ENCODE measurements around the gene GP2. TPM values are rescaled to one million over a fixed set of nuclear protein-coding genes. Genes with fewer than 3 reads are reported as not detected.

GP2 gene
- total and polyA plus RNA-seq, 4 donors: 0.09 to 0.31 (median 0.27) TPM

- TF ChIP-seq REST (IDR thresholded peaks at IDR 0.05): no peak
- TF ChIP-seq EGR1 (IDR thresholded peaks at IDR 0.05; ENCODE audit: low read depth in 2 of 2): no peak
Observed at GRCh38 chr16:20355114-20355782, 27.9 kb upstream of the GP2 start (continued).

GRCh38 chr16:20353379-20353778 lies 26.1 kb upstream of the GP2 start:
- no peaks in the 10 kb centered on the region for H3K36me3 ChIP-seq (ENCODE audit: control insufficient read depth in 4 of 4, insufficient read depth in 3 of 4, low read depth in 1 of 4, low read length in 3 of 4)
- H3K4me1 ChIP-seq (ENCODE audit: control insufficient read depth in 4 of 4, insufficient read depth in 4 of 4, low read length in 3 of 4): peaks cover 0 to 14% (median 7%) of the 10 kb centered on the region in 4 donors
- H3K27me3 ChIP-seq (ENCODE audit: control insufficient read depth in 4 of 4, insufficient read depth in 4 of 4, low read length in 3 of 4): no peaks in the 10 kb centered on the region
- H3K4me3 ChIP-seq (ENCODE audit: low read depth in 1 of 3, low read length in 3 of 3): no peak overlapping the region
- no peaks in the 10 kb centered on the region for H3K9me3 ChIP-seq (ENCODE audit: control insufficient read depth in 4 of 4, low read length in 3 of 4)
- no peak overlapping the region for H3K9ac ChIP-seq (ENCODE audit: low read depth in 1 of 2, low read length in 2 of 2)
- no peak overlapping the region for H3K27ac ChIP-seq (ENCODE audit: low read depth in 1 of 2, low read length in 2 of 2)
- DNase-seq (ENCODE audit: low spot score): no peak
- no peak for TF ChIP-seq JUND (IDR thresholded peaks at IDR 0.05)
- TF ChIP-seq NR2F2 (IDR thresholded peaks at IDR 0.05): no peak
- TF ChIP-seq HNF4A (conservative IDR thresholded peaks at IDR 0.05): no peak
- no peak for TF ChIP-seq HNF4G (IDR thresholded peaks at IDR 0.05)
- no peak for TF ChIP-seq TAF1 (conservative IDR thresholded peaks at IDR 0.05)
- TF ChIP-seq CTCF (IDR thresholded peaks at IDR 0.05; ENCODE audit: low read depth, low read length, missing input control): no peak
- no peak for TF ChIP-seq YY1 (IDR thresholded peaks at IDR 0.05)
- no peak for TF ChIP-seq RAD21 (IDR thresholded peaks at IDR 0.05)
- TF ChIP-seq ZBTB33 (IDR thresholded peaks at IDR 0.05): no peak
- TF ChIP-seq SP1 (IDR thresholded peaks at IDR 0.05): no peak
- TF ChIP-seq REST (IDR thresholded peaks at IDR 0.05): no peak
- TF ChIP-seq RXRA (IDR thresholded peaks at IDR 0.05): no peak
- no peak for TF ChIP-seq EGR1 (IDR thresholded peaks at IDR 0.05; ENCODE audit: low read depth in 2 of 2)

Data from liver (tissue), 9 donors.